GM13976 (cell line): ENCODE data around the gene NEK6.

Source experiments
- DNase-seq: peaks from one replicate; pipeline ENCODE4 v3.0.0; 2012; ENCODE audit warnings: low spot score
- in situ Hi-C: fragments of 300-500 bp; cut with MboI; formaldehyde crosslinking; loops from one replicate; pipeline ENCODE4 v1.12.0; 2022; ENCODE audit warnings: low sequenced_read_pairs, mixed read lengths, inconsistent platforms; ENCODE audit not compliant: unreplicated experiment
- TF ChIP-seq, protein P1 (sequence below): IDR thresholded peaks from 2 replicates; pipeline ENCODE4 v1.5.1; 2012; ENCODE audit warnings: borderline replicate concordance, mild to moderate bottlenecking; ENCODE audit not compliant: insufficient read depth; ENCODE audit errors: extremely low read depth, missing control alignments, control extremely low read depth

Gene NEK6

DNA sequence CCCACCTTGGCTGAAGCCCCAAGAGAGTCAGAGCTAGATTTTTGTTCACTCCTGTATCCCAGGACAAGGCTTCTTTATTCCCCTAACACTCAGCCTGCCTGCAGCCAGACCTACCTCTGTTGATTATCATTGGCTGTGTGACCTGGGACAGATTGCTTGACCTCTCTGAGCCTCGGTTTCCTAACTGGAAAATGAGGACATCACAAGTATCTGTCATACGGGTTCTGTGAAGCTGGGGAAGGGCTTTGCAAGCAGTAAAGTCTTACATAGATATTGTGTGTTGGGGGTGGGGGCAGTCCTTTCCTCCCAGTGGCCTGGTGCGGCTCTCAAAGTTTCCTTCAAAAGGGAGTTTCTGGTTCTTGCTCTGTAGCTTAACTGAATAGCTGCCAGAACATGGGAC lies 2.5 kb upstream of the NEK6 start:
- no peak for DNase-seq
- in situ Hi-C loops: no loop called here

DNA sequence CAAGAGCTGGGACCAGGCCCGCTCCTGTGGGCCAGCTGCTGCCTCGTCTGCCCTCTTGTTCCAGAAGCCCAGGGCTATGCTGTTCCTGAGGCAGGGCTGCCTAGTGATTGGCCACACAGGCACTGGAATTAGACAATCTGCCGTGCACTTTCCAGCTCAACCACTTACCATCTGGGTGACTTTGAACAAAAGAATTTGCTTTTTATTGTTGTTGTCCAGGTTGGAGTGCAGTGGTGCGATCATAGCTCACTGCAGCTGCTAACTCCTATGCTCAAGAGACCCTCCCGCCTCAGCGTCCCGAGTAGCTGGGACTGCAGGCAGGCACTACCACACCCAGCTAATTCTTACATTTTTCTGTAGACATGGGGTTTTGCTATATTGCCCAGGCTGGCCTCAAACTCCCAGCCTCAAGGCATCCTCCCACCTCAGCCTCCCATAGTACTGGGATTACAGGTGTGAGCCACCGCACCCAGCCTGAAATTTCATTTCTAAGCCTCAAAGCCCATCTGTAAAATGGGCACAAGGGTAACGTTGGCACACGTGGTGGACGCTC lies 1.2 kb upstream of the NEK6 start:
- DNase-seq: no peak
- in situ Hi-C loops: no loop called here
- TF ChIP-seq, protein P1, sequence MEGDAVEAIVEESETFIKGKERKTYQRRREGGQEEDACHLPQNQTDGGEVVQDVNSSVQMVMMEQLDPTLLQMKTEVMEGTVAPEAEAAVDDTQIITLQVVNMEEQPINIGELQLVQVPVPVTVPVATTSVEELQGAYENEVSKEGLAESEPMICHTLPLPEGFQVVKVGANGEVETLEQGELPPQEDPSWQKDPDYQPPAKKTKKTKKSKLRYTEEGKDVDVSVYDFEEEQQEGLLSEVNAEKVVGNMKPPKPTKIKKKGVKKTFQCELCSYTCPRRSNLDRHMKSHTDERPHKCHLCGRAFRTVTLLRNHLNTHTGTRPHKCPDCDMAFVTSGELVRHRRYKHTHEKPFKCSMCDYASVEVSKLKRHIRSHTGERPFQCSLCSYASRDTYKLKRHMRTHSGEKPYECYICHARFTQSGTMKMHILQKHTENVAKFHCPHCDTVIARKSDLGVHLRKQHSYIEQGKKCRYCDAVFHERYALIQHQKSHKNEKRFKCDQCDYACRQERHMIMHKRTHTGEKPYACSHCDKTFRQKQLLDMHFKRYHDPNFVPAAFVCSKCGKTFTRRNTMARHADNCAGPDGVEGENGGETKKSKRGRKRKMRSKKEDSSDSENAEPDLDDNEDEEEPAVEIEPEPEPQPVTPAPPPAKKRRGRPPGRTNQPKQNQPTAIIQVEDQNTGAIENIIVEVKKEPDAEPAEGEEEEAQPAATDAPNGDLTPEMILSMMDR: no peak

More for the DNA sequence above, 2.5 kb upstream of the NEK6 start:
- TF ChIP-seq, protein P1: no peak

DNA sequence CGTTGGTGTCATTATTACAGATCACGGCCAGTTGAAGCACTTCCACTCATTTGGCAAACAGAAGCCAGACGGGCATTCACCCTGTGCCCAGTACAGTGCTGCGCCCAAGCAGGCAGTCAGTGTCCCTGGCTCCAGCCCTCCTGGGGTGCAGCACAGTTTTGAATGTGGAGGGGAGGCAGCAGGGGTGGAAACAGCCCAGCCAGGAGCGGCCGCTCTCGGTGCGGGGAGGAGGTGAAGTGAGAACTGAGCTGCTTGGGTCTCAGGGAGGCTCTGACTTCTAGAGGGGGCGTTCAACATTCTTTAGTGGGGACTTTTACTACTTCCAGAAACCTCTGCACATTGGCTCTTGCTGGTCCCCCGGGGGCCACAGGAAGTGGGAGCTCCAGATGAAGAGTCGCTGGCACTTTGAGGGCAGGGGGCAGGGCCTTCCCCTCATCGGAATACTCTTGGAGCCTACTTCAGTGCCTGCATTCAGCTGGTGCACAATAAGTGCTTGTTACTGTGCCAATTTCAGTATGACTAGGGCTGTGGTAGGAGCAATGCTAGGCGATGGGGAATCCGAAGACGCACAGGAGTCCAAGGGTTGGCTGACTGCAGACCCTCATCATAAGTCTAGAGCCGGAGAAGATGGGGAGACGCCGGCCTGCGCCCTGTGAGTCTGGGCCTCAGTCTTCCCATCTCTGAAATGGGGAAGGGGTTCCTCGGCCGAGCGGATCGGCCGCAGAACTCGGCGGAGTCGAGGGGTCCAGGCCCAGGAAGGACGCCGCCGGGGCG lies 492 bp upstream of the NEK6 start:
- in situ Hi-C loops: no loop called here
- peak; percentile 59 for DNase-seq
- TF ChIP-seq, protein P1: no peak

DNA sequence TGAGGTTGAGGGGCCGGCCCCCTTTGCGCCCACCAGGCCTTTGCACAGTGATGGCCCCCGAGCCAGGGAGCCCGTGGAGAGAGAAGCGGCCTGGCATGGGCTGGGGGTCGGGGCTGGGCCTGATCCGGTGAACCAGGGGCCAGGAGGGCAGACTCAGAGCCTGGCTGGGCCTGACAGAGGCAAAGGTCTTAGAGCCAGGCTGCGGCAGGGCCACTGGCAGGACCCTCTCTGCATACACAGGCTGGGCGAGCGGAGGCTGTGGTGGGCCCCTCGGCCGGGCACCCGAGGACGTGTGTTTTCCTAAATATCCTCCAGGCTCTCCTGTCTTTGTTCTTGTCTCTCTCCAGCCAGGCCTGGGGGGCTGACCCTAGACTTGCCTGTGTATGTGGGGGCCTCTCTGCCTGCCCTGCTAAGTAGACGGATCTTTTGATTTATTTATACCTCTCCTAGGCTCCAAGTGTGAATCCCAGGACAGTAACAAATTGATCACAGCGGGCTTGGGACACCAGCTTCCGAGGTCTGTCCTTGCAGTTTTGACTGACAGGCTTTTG lies 933 bp downstream of the NEK6 start:
- TF ChIP-seq, protein P1: no peak
- no peak for DNase-seq
- in situ Hi-C loops: no loop called here

DNA sequence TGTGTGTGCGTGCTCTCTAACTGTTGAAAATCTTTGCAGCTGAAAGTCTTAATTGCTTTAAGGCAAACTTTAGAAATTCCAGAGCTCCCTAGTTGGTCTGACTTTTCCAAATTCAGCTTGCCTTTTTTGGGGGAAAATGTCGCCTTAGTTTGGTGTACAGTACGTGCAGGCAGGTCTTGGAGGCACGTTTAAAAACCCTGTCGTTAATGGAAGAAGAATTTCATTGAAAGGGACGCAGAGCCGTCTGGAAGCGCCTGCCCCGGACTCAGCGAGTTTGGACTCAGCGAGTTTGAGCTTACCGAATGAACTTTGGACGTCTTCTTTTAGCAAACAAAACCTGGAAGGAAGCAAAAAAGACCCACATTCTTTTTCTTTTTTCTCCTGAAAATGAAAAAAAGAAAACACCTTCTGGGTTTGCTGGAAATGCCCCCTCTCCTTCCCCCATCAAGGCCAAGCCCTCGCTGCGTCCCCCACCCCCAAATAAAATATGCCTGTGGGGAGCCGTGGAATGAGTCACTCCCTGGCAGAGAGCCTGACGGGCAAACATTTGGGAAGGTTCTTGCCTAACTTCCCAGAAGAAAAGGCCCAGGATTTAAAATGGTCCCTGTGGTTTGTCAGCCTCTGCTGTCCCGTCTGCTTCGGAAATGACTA lies 1.5 kb downstream of the NEK6 start:
- in situ Hi-C loops: no loop called here
- DNase-seq: no peak
- TF ChIP-seq, protein P1: no peak

DNA sequence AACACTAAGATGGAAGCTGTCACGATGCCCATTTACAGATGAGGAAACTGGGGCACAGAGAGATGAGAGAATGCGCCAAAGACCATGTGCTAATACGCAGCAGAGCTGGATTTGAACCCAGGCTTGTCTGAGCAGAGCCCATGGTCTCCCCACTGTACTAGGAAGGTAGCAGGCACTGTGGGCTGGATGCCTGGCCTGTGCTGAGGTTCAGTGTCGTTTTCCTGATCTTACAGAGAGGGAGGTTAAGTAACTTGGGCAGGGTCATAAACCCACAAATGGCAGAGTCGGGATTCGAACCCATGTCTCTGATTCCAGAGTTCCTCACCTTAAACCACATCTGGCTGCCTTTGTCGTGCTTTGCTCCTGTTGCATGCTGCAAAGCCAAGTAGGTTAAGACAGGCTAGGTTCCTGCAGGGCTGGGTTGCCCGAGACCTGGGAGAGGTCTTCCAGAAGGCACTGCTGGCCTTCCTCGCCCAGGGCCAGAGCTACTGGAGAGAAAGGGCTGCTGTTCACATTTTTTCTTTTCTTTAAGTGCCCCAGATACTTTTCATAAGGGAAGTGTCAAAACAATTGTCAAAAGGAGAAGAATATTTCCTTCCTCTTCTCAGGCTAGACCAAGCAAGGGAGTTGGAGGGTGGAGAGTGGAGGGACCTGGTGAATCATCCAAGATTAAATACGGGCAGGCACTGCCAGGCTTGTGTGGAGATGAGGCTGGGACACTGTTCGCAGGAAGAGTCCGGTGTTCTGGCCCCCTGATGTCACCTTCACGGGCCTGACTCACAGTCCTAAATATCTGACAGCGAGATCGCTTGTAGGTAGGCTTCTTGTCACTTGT lies 3.2 kb downstream of the NEK6 start:
- TF ChIP-seq, protein P1: no peak
- in situ Hi-C loops: no loop called here
- DNase-seq: no peak
